NCI-H1436 (cell line): ENCODE measurements around the gene AKAP5.
"Not testable (repeated sequence)": the region's sequence is repeated elsewhere in the genome, so short reads cannot be mapped to it uniquely, and the experiment has no call there.

Experiments used
- DNase-seq: peaks from one replicate; lab custom pipeline; 2025; lab: John Stamatoyannopoulos, UW

The AKAP5 gene

GRCh38 chr14:64503434-64504309 lies 38.4 kb downstream of the AKAP5 start, which contains the start of gene ZBTB25:
Gene ZBTB25 (minus strand): TSS chr14:64503838. CDS start chr14:64490533, 13,305 bp downstream.
- peak; percentile 95 for DNase-seq

- DNase-seq = peak; percentile 57
These were observed 39.1 kb downstream of the AKAP5 start, which contains the start of gene ZBTB1 for GRCh38 chr14:64504310-64504896. Gene ZBTB1 (plus strand): TSS chr14:64504770. CDS start chr14:64521505, 16,735 bp downstream.

GRCh38 chr14:64504897-64505794 lies 39.8 kb downstream of the AKAP5 start:
- DNase-seq = peak; percentile 86

GRCh38 chr14:64506721-64507120 lies 41.4 kb downstream of the AKAP5 start:
- no peak for DNase-seq

- DNase-seq = no peak
These were observed 42.3 kb downstream of the AKAP5 start for GRCh38 chr14:64507376-64508156.

- DNase-seq = no peak
These were observed 43.0 kb downstream of the AKAP5 start for GRCh38 chr14:64508215-64508776.

GRCh38 chr14:64509036-64509435 lies 43.7 kb downstream of the AKAP5 start:
- DNase-seq = no peak

- peak; percentile 63 for DNase-seq
These were observed 45.7 kb downstream of the AKAP5 start for GRCh38 chr14:64510825-64511671.

GRCh38 chr14:64513271-64513670 lies 48.0 kb downstream of the AKAP5 start:
- DNase-seq = no peak

- no peak for DNase-seq
These were observed 49.8 kb downstream of the AKAP5 start for GRCh38 chr14:64515053-64515452.

GRCh38 chr14:64516969-64517368 lies 51.7 kb downstream of the AKAP5 start:
- no peak for DNase-seq

GRCh38 chr14:64517667-64518066 lies 52.4 kb downstream of the AKAP5 start:
- DNase-seq = not testable (repeated sequence)

GRCh38 chr14:64518229-64518628 lies 52.9 kb downstream of the AKAP5 start:
- no peak for DNase-seq

GRCh38 chr14:64520699-64521098 lies 55.4 kb downstream of the AKAP5 start:
- DNase-seq = no peak

GRCh38 chr14:64522591-64523355 lies 57.5 kb downstream of the AKAP5 start:
- DNase-seq = no peak
